Kidney (tissue), 14 donors: ENCODE results near the gene DTNB. TPM values are rescaled to one million over a fixed set of nuclear protein-coding genes. Genes with fewer than 3 reads are reported as not detected.
"Not testable (repeated sequence)": the region's sequence is repeated elsewhere in the genome, so short reads cannot be mapped to it uniquely, and the experiment has no call there.

Experiments
- DNase-seq, 5 donors: peaks; one replicate each; pipeline ENCODE4 v3.0.0-alpha.2; 2013 to 2020
- FAIRE-seq: peaks from 2 replicates; lab custom pipeline; 2012; peaks lifted over from hg19 to GRCh38; lab: Jason Lieb, UNC
- H3K27ac ChIP-seq, 2 donors: one replicate each; pipeline ENCODE4 v1.7.0; 2013; ENCODE audit warnings: low read depth in 2 of 2, low read length in 2 of 2, inconsistent platforms in 1 of 2
- H3K27me3 ChIP-seq: one replicate; pipeline ENCODE4 v1.7.1; 2013; ENCODE audit warnings: low read length, inconsistent platforms; ENCODE audit not compliant: control insufficient read depth, insufficient read depth
- H3K36me3 ChIP-seq, 3 donors: one replicate each; pipeline versions ENCODE4 v1.7.0 to v1.7.1; 2013; ENCODE audit warnings: low read length in 3 of 3, control low read depth in 1 of 3, inconsistent platforms in 1 of 3; ENCODE audit not compliant: insufficient read depth in 3 of 3, control insufficient read depth in 2 of 3
- H3K4me1 ChIP-seq, 3 donors: one replicate each; pipeline versions ENCODE4 v1.7.0 to v1.7.1; 2013; ENCODE audit warnings: low read length in 3 of 3, inconsistent platforms in 1 of 3, low read depth in 1 of 3; ENCODE audit not compliant: control insufficient read depth in 2 of 3, insufficient read depth in 2 of 3
- H3K4me3 ChIP-seq, 3 donors: one replicate each; pipeline versions ENCODE4 v1.7.0 to v1.8.1; 2013; ENCODE audit warnings: low read length in 3 of 3, control low read depth in 1 of 3, inconsistent platforms in 1 of 3
- H3K9ac ChIP-seq, 3 donors: one replicate each; pipeline versions ENCODE4 v1.7.0 to v1.7.1; 2013; ENCODE audit warnings: low read length in 3 of 3, control low read depth in 1 of 3, inconsistent platforms in 1 of 3
- H3K9me3 ChIP-seq, 3 donors: one replicate each; pipeline versions ENCODE4 v1.7.0 to v1.7.1; 2013; ENCODE audit warnings: low read length in 3 of 3, control low read depth in 1 of 3, inconsistent platforms in 1 of 3; ENCODE audit not compliant: control insufficient read depth in 2 of 3, insufficient read depth in 1 of 3
- CTCF ChIP-seq: IDR thresholded peaks from 3 replicates; pipeline ENCODE4 v1.5.1; 2012; ENCODE audit warnings: mild to moderate bottlenecking, moderate library complexity, borderline replicate concordance; ENCODE audit not compliant: insufficient read depth; ENCODE audit errors: extremely low read depth
- intact Hi-C: fragments of 100-400 bp; cut with DNase I; formaldehyde crosslinking; loops from one replicate; pipeline ENCODE4 v1.11.1; 2022
- polyA plus RNA-seq: library from polyadenylated mRNA; stranded (reverse); fragments of 350-450 nt; fragmentation: Illumina TruSeq; extraction: RNeasy Lipid Tissue Mini Kit (QIAGEN cat#74804); gene quantifications from one replicate; pipeline ENCODE4 v1.2.3, GENCODE V29; 2014; ENCODE audit warnings: low read depth, low replicate concordance; ENCODE audit not compliant: insufficient read depth
- total RNA-seq: library from RNA; stranded (reverse); fragmentation: NEBNext Ultra II Directional; extraction: Animal tissue kit (Norgen Biotek cat#: 25700); gene quantifications from one replicate; pipeline ENCODE4 v1.2.1, GENCODE V29; 2021
- donor health status: control.
- donor health status: control.
- donor health status: control.
- donor health status: control.
- donor health status: control.
- donor health status: DM: yes; HTN: yes; CAD: no.
- donor health status: Normal renal cell carcinoma (clear cell type).

The DTNB gene
- total and polyA plus RNA-seq, 2 donors from 2014 or later = 23.0 to 28.1 TPM

- intact Hi-C loops = loop anchor here (5.0 kb wide), 1 partner anchor 59 kb away; no protein-coding TSS in a partner anchor
- no peaks in the 10 kb centered on the region for H3K27me3 ChIP-seq
- no peak overlapping the region for H3K9ac ChIP-seq
- no peak for TF ChIP-seq CTCF
- no peak overlapping the region for H3K4me3 ChIP-seq
- FAIRE-seq (no peak), DNase-seq (no peak)
- H3K4me1 ChIP-seq = no peaks in the 10 kb centered on the region
- no peak overlapping the region for H3K27ac ChIP-seq
- no peaks in the 10 kb centered on the region for H3K36me3 ChIP-seq
- H3K9me3 ChIP-seq = no peaks in the 10 kb centered on the region
These were observed 7.2 kb downstream of the DTNB start for GRCh38 chr2:25666218-25666617.

GRCh38 chr2:25665429-25665828 lies 7.9 kb downstream of the DTNB start:
- H3K36me3 ChIP-seq, H3K9ac ChIP-seq, FAIRE-seq, H3K27ac ChIP-seq, H3K4me1 ChIP-seq, DNase-seq, H3K4me3 ChIP-seq, H3K27me3 ChIP-seq, H3K9me3 ChIP-seq: not testable (repeated sequence)
- intact Hi-C loops = loop anchor here (5.0 kb wide), 1 partner anchor 58 kb away; no protein-coding TSS in a partner anchor

- Histone ChIP-seq H3K9ac (no peak overlapping the region), H3K36me3 (no peaks in the 10 kb centered on the region), H3K9me3 (no peaks in the 10 kb centered on the region), H3K27ac (no peak overlapping the region), H3K27me3 (no peaks in the 10 kb centered on the region), H3K4me1 (no peaks in the 10 kb centered on the region), H3K4me3 (no peak overlapping the region)
- DNase-seq = no peak
- TF ChIP-seq CTCF = no peak
- no peak for FAIRE-seq
- intact Hi-C loops = loop anchor here (5.0 kb wide), 1 partner anchor 58 kb away; no protein-coding TSS in a partner anchor
These were observed 8.4 kb downstream of the DTNB start for GRCh38 chr2:25664965-25665307.

GRCh38 chr2:25664183-25664964 lies 9.0 kb downstream of the DTNB start:
- DNase-seq = peak in 4 of 5 donors; percentile 53 to 94 (median 83)
- peak; percentile 74 for TF ChIP-seq CTCF
- H3K9ac ChIP-seq = no peak overlapping the region
- no peak overlapping the region for H3K4me3 ChIP-seq
- H3K36me3 ChIP-seq = no peaks in the 10 kb centered on the region
- no peaks in the 10 kb centered on the region for H3K9me3 ChIP-seq
- peak; percentile 35 for FAIRE-seq
- H3K27ac ChIP-seq = no peak overlapping the region
- no peaks in the 10 kb centered on the region for H3K27me3 ChIP-seq
- intact Hi-C loops = no loop called here
- H3K4me1 ChIP-seq = no peaks in the 10 kb centered on the region
